IPS DF 6.9 (cell line): Measurements from ENCODE around the gene TGFBR3.

Experiments used
- DNase-seq: peaks from one replicate; pipeline ENCODE4 v3.0.0-alpha.2; 2013; ENCODE audit warnings: low read depth, low spot score
- H3K27ac ChIP-seq: one replicate; pipeline ENCODE4 v1.5.1; 2013; ENCODE audit warnings: low read length, control low read depth
- H3K27me3 ChIP-seq: 2 replicates; pipeline ENCODE4 v1.6.1; 2013; ENCODE audit warnings: mild to moderate bottlenecking, low read length; ENCODE audit not compliant: control insufficient read depth, insufficient read depth
- H3K36me3 ChIP-seq: 2 replicates; pipeline ENCODE4 v1.6.1; 2013; ENCODE audit warnings: low read length; ENCODE audit not compliant: control insufficient read depth, insufficient read depth
- H3K4me1 ChIP-seq: 2 replicates; pipeline ENCODE4 v1.6.1; 2013; ENCODE audit warnings: low read length; ENCODE audit not compliant: control insufficient read depth, insufficient read depth
- H3K4me3 ChIP-seq: 2 replicates; pipeline ENCODE4 v1.5.1; 2013; ENCODE audit warnings: mild to moderate bottlenecking, low read length
- H3K9me3 ChIP-seq: 2 replicates; pipeline ENCODE4 v1.6.1; 2013; ENCODE audit warnings: low read length, inconsistent platforms; ENCODE audit not compliant: control insufficient read depth, insufficient read depth
- WGBS: extraction: QIAGEN DNeasy Blood & Tissue Kit; methylation state at CpG from one replicate; pipeline ENCODE4 v1.1.7; 2013; ENCODE audit warnings: mixed read lengths, missing lambda C conversion rate; ENCODE audit not compliant: insufficient read length, insufficient coverage; 5-methylcytosine and 5-hydroxymethylcytosine counted together

TGFBR3 gene

GRCh38 chr1:91749788-91750231 lies 136.1 kb downstream of the TGFBR3 start:
- Histone ChIP-seq H3K4me3 (no peak overlapping the region), H3K27me3 (no peaks in the 10 kb centered on the region), H3K9me3 (no peaks in the 10 kb centered on the region), H3K27ac (no peak overlapping the region), H3K4me1 (no peaks in the 10 kb centered on the region), H3K36me3 (no peaks in the 10 kb centered on the region)
- no CpG with 5 or more reads among the region's 6 CpGs for WGBS
- no peak for DNase-seq

DNA sequence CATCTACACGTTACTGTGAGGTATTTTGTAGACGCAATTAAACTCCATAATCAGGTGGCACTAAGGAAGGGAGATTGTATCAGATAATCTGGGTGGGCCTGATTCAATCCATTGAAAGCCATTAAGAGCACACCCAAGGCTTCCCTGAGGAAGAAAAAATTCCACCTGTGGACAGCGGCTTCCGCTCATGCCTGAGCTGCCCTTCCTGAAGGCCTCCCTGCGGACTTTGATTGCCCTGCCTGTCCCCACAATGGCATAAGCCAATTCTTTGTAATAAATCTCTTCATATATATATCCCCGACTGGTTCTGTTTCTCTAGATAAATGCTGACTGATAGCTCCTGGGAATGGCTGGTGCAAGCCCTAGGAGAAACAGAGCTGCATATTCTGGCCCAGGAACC lies 138.3 kb downstream of the TGFBR3 start:
- no peak overlapping the region for H3K4me3 ChIP-seq
- no peak for DNase-seq
- no peaks in the 10 kb centered on the region for H3K36me3 ChIP-seq
- H3K4me1 ChIP-seq = no peaks in the 10 kb centered on the region
- WGBS = no CpG with 5 or more reads among the region's 6 CpGs
- H3K27me3 ChIP-seq = no peaks in the 10 kb centered on the region
- H3K9me3 ChIP-seq = no peaks in the 10 kb centered on the region
- no peak overlapping the region for H3K27ac ChIP-seq

- no peak for DNase-seq
- no peak overlapping the region for H3K27ac ChIP-seq
- no peaks in the 10 kb centered on the region for H3K4me1 ChIP-seq
- no peaks in the 10 kb centered on the region for H3K9me3 ChIP-seq
- no peak overlapping the region for H3K4me3 ChIP-seq
- H3K36me3 ChIP-seq = no peaks in the 10 kb centered on the region
- no peaks in the 10 kb centered on the region for H3K27me3 ChIP-seq
- no CpG with 5 or more reads among the region's 3 CpGs for WGBS
Measured at GRCh38 chr1:91746728-91747338, 139.1 kb downstream of the TGFBR3 start.

DNA sequence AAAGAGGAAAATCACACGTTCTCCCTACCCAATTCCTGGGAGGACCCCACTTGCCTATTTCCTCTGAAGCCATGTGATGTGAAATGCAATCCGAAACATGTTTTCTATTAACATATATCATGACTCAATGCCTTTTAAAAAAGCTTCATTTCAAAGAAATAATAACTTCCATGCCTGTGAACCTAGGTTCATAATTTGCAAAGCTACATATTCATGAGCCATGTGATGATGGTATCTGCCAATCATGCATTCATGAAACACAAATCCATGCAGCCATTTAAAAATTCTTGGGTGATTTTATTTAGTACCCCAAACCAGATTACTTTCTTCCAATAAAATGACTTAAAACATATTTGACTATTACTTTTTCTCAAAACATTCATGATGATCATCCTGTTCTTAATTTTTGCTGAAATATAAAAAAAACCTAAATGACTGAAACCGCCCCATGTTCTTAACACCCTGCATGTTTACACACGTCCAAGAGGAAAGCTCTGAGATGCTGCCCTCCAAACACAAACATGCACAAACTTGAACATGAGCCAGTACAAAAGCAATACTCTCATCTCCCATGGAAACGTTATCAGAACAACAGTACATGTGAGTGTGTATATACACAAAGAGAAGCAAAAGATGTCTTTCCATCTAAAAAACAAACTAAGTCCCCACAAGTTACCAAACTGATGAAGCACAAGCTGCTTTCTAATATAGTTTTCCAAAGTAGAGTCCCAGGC lies 140.1 kb downstream of the TGFBR3 start:
- Histone ChIP-seq H3K36me3 (no peaks in the 10 kb centered on the region), H3K4me3 (no peak overlapping the region), H3K9me3 (no peaks in the 10 kb centered on the region), H3K27me3 (no peaks in the 10 kb centered on the region), H3K4me1 (no peaks in the 10 kb centered on the region), H3K27ac (no peak overlapping the region)
- whole genome bisulfite sequencing = no CpG with 5 or more reads among the region's 5 CpGs
- no peak for DNase-seq

- no peak for DNase-seq
- H3K36me3 ChIP-seq = no peaks in the 10 kb centered on the region
- H3K4me1 ChIP-seq = no peaks in the 10 kb centered on the region
- H3K4me3 ChIP-seq = no peak overlapping the region
- WGBS = no CpG with 5 or more reads among the region's 6 CpGs
- H3K27me3 ChIP-seq = no peaks in the 10 kb centered on the region
- no peak overlapping the region for H3K27ac ChIP-seq
- H3K9me3 ChIP-seq = no peaks in the 10 kb centered on the region
Measured at GRCh38 chr1:91744953-91745639, 140.9 kb downstream of the TGFBR3 start.

GRCh38 chr1:91742848-91743292 lies 143.1 kb downstream of the TGFBR3 start:
- H3K36me3 ChIP-seq = no peaks in the 10 kb centered on the region
- no peaks in the 10 kb centered on the region for H3K4me1 ChIP-seq
- DNase-seq = no peak
- H3K27me3 ChIP-seq = no peaks in the 10 kb centered on the region
- no peak overlapping the region for H3K27ac ChIP-seq
- WGBS = no CpG with 5 or more reads among the region's 4 CpGs
- no peaks in the 10 kb centered on the region for H3K9me3 ChIP-seq
- H3K4me3 ChIP-seq = no peak overlapping the region

- no peaks in the 10 kb centered on the region for H3K27me3 ChIP-seq
- H3K9me3 ChIP-seq = no peaks in the 10 kb centered on the region
- H3K4me3 ChIP-seq = no peak overlapping the region
- H3K27ac ChIP-seq = no peak overlapping the region
- DNase-seq = no peak
- no CpG with 5 or more reads among the region's 6 CpGs for WGBS
- no peaks in the 10 kb centered on the region for H3K36me3 ChIP-seq
- no peaks in the 10 kb centered on the region for H3K4me1 ChIP-seq
Measured at GRCh38 chr1:91741906-91742305, 144.0 kb downstream of the TGFBR3 start.

GRCh38 chr1:91741301-91741700 lies 144.7 kb downstream of the TGFBR3 start:
- Histone ChIP-seq H3K27ac (no peak overlapping the region), H3K4me3 (no peak overlapping the region), H3K9me3 (no peaks in the 10 kb centered on the region), H3K27me3 (no peaks in the 10 kb centered on the region), H3K4me1 (no peaks in the 10 kb centered on the region), H3K36me3 (no peaks in the 10 kb centered on the region)
- DNase-seq = no peak
- WGBS = no CpG with 5 or more reads among the region's 5 CpGs

- Histone ChIP-seq H3K27ac (no peak overlapping the region), H3K4me3 (no peak overlapping the region), H3K27me3 (no peaks in the 10 kb centered on the region), H3K36me3 (no peaks in the 10 kb centered on the region), H3K4me1 (no peaks in the 10 kb centered on the region; the same call in 1 of the 2 replicates), H3K9me3 (no peaks in the 10 kb centered on the region)
- no peak for DNase-seq
- no CpG with 5 or more reads among the region's 4 CpGs for WGBS
Measured at GRCh38 chr1:91737650-91738049, 148.3 kb downstream of the TGFBR3 start.

GRCh38 chr1:91736715-91737615 lies 149.0 kb downstream of the TGFBR3 start:
- Histone ChIP-seq H3K36me3 (no peaks in the 10 kb centered on the region), H3K27me3 (no peaks in the 10 kb centered on the region), H3K27ac (no peak overlapping the region), H3K4me3 (no peak overlapping the region), H3K4me1 (peaks cover 4% of the 10 kb centered on the region; the same call in 1 of the 2 replicates), H3K9me3 (no peaks in the 10 kb centered on the region)
- no peak for DNase-seq
- no CpG with 5 or more reads among the region's 13 CpGs for WGBS
